Smooth muscle cell (in vitro differentiated cells): Measurements from ENCODE around the gene FMNL2. TPM values are rescaled to one million over a fixed set of nuclear protein-coding genes. Genes with fewer than 3 reads are reported as not detected.
A peak's percentile ranks its signal among the peaks of the same experiment; 100 is the strongest.

Source experiments
- DNase-seq: peaks from one replicate; lab custom pipeline; 2025; ENCODE audit not compliant: unreplicated experiment; lab: John Stamatoyannopoulos, UW
- H2AFZ ChIP-seq: fragments of 200-600 bp; sonication (generic); 2 replicates; pipeline ENCODE4 v1.6.0; 2016; ENCODE audit warnings: antibody characterized with exemption, low read depth, mild to moderate bottlenecking
- H3F3A ChIP-seq: fragments of 200-600 bp; sonication (generic); 2 replicates; pipeline ENCODE4 v1.6.0; 2017; ENCODE audit warnings: antibody characterized with exemption, low read depth
- H3K27ac ChIP-seq: fragments of 200-600 bp; sonication (generic); 2 replicates; pipeline ENCODE4 v1.5.1; 2016; ENCODE audit warnings: low read depth, mild to moderate bottlenecking
- H3K27me3 ChIP-seq: fragments of 200-600 bp; sonication (generic); 2 replicates; pipeline ENCODE4 v1.6.1; 2016; ENCODE audit warnings: low read depth, mild to moderate bottlenecking
- H3K36me3 ChIP-seq: fragments of 200-600 bp; sonication (generic); 2 replicates; pipeline ENCODE4 v1.5.1; 2016; ENCODE audit warnings: low read depth
- H3K4me1 ChIP-seq: fragments of 200-600 bp; sonication (generic); 2 replicates; pipeline ENCODE4 v1.5.1; 2016; ENCODE audit warnings: low read depth
- H3K4me2 ChIP-seq: fragments of 200-600 bp; sonication (generic); 2 replicates; pipeline ENCODE4 v1.6.0; 2016; ENCODE audit warnings: mild to moderate bottlenecking
- H3K4me3 ChIP-seq: fragments of 200-600 bp; sonication (generic); 2 replicates; pipeline ENCODE4 v1.5.1; 2016; ENCODE audit warnings: mild to moderate bottlenecking
- H3K79me2 ChIP-seq: fragments of 200-600 bp; sonication (generic); 2 replicates; pipeline ENCODE4 v1.6.0; 2016; ENCODE audit warnings: low read depth, mild to moderate bottlenecking
- H3K9ac ChIP-seq: fragments of 200-600 bp; sonication (generic); 2 replicates; pipeline ENCODE4 v1.6.0; 2016; ENCODE audit warnings: low read depth
- H3K9me3 ChIP-seq: fragments of 200-600 bp; sonication (generic); replicated peaks from 2 replicates; pipeline ENCODE4 v1.5.1; 2016; ENCODE audit warnings: low read depth
- H4K20me1 ChIP-seq: fragments of 200-600 bp; sonication (generic); 2 replicates; pipeline ENCODE4 v1.6.0; 2016; ENCODE audit warnings: low read depth
- WGBS: methylation state at CpG from one replicate; pipeline ENCODE4 v1.1.7; 2016; ENCODE audit warnings: low lambda C conversion rate; 5-methylcytosine and 5-hydroxymethylcytosine counted together
- polyA plus RNA-seq: library from polyadenylated mRNA; unstranded; fragments of >200 nt; fragmentation: Nextera tagmentation; extraction: Ambion mirVana; gene quantifications from 2 replicates; pipeline ENCODE4 v1.2.1, GENCODE V29; 2016
- total RNA-seq: library from RNA; depleted of rRNA; stranded (reverse); fragments of >200 nt; gene quantifications from 2 replicates; pipeline ENCODE4 v1.2.3, GENCODE V29; 2014
- TF ChIP-seq, protein P1 (sequence below): fragments of 200-600 bp; sonication (generic); IDR thresholded peaks from 2 replicates; pipeline ENCODE4 v1.5.1; 2017; ENCODE audit warnings: borderline replicate concordance, mild to moderate bottlenecking, antibody characterized with exemption; ENCODE audit not compliant: insufficient read depth, poor library complexity, severe bottlenecking

The FMNL2 gene
- total and polyA plus RNA-seq, 2 experiments from 2014 or later: 7.4 to 37.3 TPM

DNA sequence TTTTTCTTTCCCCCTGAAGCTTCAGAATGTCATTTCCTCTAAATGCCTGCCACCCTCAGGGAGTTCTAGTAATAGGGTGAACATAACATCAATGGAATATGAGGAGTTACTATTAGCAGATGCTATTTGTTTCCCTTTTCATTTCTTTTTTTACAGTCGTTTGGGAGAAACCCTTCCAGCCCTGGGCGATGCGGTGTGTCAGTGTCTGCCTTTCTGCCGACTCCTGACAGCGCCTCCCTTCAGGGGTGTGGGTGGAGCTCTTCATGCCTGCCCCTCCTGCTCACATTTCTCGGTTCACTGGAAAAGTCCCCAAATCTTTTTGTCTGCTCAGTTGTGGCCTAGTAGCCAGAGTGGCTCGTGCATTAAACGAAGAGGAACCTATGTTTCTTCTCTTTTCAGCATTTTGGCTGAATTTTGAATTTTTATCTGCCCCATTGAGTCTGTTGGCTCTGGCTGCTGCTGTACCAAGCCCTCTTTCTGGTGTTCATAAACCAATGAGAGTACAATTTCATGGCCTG is 72.3 kb downstream of the FMNL2 start:
- H3F3A ChIP-seq: no peaks in the 10 kb centered on the region
- H3K79me2 ChIP-seq: peaks cover 92% of the 10 kb centered on the region
- peak overlapping the region; percentile 41 for H3K4me3 ChIP-seq
- H3K27ac ChIP-seq: peak overlapping the region; percentile 56
- TF ChIP-seq, protein P1, sequence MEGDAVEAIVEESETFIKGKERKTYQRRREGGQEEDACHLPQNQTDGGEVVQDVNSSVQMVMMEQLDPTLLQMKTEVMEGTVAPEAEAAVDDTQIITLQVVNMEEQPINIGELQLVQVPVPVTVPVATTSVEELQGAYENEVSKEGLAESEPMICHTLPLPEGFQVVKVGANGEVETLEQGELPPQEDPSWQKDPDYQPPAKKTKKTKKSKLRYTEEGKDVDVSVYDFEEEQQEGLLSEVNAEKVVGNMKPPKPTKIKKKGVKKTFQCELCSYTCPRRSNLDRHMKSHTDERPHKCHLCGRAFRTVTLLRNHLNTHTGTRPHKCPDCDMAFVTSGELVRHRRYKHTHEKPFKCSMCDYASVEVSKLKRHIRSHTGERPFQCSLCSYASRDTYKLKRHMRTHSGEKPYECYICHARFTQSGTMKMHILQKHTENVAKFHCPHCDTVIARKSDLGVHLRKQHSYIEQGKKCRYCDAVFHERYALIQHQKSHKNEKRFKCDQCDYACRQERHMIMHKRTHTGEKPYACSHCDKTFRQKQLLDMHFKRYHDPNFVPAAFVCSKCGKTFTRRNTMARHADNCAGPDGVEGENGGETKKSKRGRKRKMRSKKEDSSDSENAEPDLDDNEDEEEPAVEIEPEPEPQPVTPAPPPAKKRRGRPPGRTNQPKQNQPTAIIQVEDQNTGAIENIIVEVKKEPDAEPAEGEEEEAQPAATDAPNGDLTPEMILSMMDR: no peak
- H3K9ac ChIP-seq: peak overlapping the region; percentile 60
- no peaks in the 10 kb centered on the region for H3K36me3 ChIP-seq
- DNase-seq: peak; percentile 2
- H3K4me2 ChIP-seq: peak overlapping the region; percentile 83
- H3K27me3 ChIP-seq: no peaks in the 10 kb centered on the region
- H3K9me3 ChIP-seq: no peaks in the 10 kb centered on the region
- H4K20me1 ChIP-seq: peaks cover 20% of the 10 kb centered on the region
- 7% methylated on average over 8 of the region's 8 CpGs for WGBS
- H2AFZ ChIP-seq: peak overlapping the region; percentile 9
- peaks cover 43% of the 10 kb centered on the region for H3K4me1 ChIP-seq

DNA sequence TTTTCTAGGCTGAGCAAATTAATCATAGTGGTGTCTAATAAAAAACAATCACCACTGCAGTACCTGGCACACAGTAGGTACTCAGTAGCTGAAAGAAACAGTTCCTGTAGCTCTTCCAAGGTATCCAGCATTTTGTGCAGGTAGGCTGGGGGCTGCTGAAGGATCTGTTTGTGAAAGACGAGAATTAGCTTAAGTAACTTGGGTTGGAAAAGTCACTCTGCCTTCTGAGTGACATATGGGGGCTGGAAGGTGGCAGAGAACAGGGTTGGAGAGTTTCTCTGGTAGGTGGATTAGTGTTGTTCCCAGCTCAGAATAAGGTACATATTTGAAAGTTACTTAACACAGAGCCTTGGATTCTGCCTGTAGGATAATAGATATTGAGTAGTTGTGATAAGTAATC is 72.8 kb downstream of the FMNL2 start:
- H3K9ac ChIP-seq: no peak overlapping the region
- H3K27ac ChIP-seq: peak overlapping the region; percentile 56
- 79% methylated on average over 1 of the region's 1 CpG for WGBS
- peak overlapping the region; percentile 83 for H3K4me2 ChIP-seq
- H3K4me3 ChIP-seq: no peak overlapping the region
- peaks cover 92% of the 10 kb centered on the region for H3K79me2 ChIP-seq
- H2AFZ ChIP-seq: peak overlapping the region; percentile 9
- DNase-seq: no peak
- TF ChIP-seq, protein P1: no peak
- no peaks in the 10 kb centered on the region for H3K36me3 ChIP-seq
- H3K27me3 ChIP-seq: no peaks in the 10 kb centered on the region
- peaks cover 46% of the 10 kb centered on the region for H3K4me1 ChIP-seq
- no peaks in the 10 kb centered on the region for H3K9me3 ChIP-seq
- no peaks in the 10 kb centered on the region for H3F3A ChIP-seq
- H4K20me1 ChIP-seq: peaks cover 18% of the 10 kb centered on the region

DNA sequence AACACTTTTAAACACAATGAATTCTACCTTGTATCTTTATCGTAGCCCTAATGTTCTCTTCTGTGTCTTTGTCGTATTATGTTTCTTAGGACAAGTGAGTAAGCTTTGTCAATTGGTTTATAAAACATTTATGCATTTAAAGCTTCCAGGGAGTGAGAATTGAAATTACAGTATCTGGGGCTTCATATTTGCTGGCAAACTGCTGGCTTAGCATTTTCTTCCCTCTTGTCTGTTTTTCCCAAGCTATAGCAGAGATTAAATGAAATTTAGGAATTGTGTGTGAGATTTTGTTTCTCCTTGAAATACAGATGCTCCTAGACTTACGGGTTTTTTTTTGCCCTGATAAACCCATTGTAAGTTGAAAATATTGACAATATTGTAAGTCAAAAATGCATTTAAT is 73.3 kb downstream of the FMNL2 start:
- no peak overlapping the region for H2AFZ ChIP-seq
- WGBS: 92% methylated on average over 3 of the region's 3 CpGs
- no peaks in the 10 kb centered on the region for H3K9me3 ChIP-seq
- TF ChIP-seq, protein P1: no peak
- no peaks in the 10 kb centered on the region for H3K27me3 ChIP-seq
- no peak overlapping the region for H3K4me3 ChIP-seq
- H3K9ac ChIP-seq: no peak overlapping the region
- no peak overlapping the region for H3K4me2 ChIP-seq
- no peaks in the 10 kb centered on the region for H3F3A ChIP-seq
- peaks cover 21% of the 10 kb centered on the region for H4K20me1 ChIP-seq
- peaks cover 91% of the 10 kb centered on the region for H3K79me2 ChIP-seq
- H3K4me1 ChIP-seq: peaks cover 50% of the 10 kb centered on the region
- DNase-seq: no peak
- H3K36me3 ChIP-seq: no peaks in the 10 kb centered on the region
- H3K27ac ChIP-seq: no peak overlapping the region
